NCI-H510A (cell line): ENCODE data around the gene PRKAR1B.

Experiments
- DNase-seq: peaks from one replicate; lab custom pipeline; 2025; lab: John Stamatoyannopoulos, UW

Gene PRKAR1B

GRCh38 chr7:727104-727805 is at the start of gene PRKAR1B:
TSS of gene PRKAR1B (minus strand) at chr7:727281. CDS start at chr7:711505, 15,776 bp downstream.
- no peak for DNase-seq

GRCh38 chr7:776381-776780 is 49.3 kb upstream of the PRKAR1B start:
- no peak for DNase-seq

- DNase-seq, result no peak
Observed at GRCh38 chr7:774161-775109, 47.4 kb upstream of the PRKAR1B start.

- DNase-seq, result no peak
Observed at GRCh38 chr7:773622-773915, 46.5 kb upstream of the PRKAR1B start.

DNA sequence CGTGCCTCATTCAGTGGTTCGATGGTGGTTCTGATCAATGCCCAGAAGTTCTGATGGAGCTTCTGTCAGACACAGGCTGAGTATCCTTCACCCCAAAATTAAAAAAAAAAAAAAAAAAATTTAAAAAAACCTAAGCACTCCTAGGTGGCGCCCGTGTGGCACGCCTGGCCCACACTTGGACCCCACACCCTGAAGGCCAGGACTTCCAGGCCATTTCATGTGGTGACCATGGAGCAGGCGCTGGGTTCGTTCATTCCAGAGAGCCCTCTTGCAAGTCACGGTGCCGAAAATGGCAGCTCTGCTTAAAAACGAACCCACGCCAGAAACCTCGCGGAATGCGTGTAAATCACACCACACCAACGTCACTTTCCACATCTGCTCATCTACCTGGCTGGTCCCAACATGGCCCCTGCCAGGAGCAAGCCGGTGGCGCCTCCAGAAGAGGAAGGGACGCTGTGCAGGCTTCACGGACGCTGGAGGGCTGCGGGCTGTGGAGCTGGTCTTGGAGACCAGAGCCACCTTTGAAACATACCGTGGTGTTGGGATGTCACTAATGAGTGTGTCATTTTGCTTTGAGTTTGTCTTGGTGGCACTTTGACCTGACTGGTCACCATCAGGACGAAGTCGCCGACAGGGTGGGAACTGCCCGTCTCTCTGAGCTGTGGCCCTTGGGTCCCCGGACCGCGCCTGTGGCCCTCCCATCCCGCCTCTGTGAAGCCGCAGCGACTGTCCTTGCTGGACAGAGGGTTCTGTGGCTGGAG is 46.0 kb upstream of the PRKAR1B start:
- no peak for DNase-seq

DNA sequence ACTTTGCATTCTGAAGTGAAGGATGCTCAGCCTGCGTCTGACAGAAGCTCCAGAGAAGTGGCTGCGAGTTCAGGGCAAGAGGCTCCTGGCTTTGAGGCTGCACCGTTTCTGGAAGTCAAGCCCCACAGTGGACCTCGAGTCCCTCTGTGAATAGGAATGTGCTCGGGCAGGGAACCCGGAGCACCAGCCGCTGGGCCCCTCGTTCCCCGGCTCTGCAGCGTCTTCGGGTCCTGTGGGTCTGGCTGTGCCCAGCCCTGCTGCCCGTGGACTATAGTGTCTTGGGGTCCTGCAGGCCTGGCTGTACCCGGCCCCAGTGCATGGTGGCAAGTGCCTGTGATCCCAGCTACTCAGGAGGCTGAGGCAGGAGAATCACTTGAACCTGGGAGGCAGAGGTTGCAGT is 45.3 kb upstream of the PRKAR1B start:
- no peak for DNase-seq

- DNase-seq, result no peak
Observed at GRCh38 chr7:772005-772294, 44.9 kb upstream of the PRKAR1B start.

- no peak for DNase-seq
Observed at GRCh38 chr7:771234-772004, 44.3 kb upstream of the PRKAR1B start.

DNA sequence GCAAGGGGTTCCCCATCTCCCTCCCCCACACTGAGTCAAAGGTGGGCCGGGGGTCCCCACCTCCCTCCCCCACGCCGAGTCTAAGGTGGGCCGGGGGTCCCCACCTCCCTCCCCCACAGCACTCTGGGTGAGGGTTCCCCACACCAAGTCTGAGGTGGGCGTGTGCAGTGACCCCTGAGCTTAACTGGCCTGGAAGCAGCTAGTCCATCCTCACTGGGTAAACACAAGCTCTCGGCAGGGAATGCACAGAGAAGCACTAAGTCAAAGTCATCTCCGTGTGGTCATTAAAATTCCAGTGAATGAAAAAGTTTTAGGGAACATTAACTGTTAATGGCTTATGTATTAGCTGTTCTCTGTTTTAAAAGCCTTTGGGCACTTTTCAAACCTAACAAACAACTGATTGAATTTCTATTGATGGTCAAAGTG is 43.7 kb upstream of the PRKAR1B start:
- no peak for DNase-seq

- DNase-seq, result no peak
Observed at GRCh38 chr7:770336-770735, 43.3 kb upstream of the PRKAR1B start.

- no peak for DNase-seq
Observed at GRCh38 chr7:768881-769504, 41.9 kb upstream of the PRKAR1B start.

DNA sequence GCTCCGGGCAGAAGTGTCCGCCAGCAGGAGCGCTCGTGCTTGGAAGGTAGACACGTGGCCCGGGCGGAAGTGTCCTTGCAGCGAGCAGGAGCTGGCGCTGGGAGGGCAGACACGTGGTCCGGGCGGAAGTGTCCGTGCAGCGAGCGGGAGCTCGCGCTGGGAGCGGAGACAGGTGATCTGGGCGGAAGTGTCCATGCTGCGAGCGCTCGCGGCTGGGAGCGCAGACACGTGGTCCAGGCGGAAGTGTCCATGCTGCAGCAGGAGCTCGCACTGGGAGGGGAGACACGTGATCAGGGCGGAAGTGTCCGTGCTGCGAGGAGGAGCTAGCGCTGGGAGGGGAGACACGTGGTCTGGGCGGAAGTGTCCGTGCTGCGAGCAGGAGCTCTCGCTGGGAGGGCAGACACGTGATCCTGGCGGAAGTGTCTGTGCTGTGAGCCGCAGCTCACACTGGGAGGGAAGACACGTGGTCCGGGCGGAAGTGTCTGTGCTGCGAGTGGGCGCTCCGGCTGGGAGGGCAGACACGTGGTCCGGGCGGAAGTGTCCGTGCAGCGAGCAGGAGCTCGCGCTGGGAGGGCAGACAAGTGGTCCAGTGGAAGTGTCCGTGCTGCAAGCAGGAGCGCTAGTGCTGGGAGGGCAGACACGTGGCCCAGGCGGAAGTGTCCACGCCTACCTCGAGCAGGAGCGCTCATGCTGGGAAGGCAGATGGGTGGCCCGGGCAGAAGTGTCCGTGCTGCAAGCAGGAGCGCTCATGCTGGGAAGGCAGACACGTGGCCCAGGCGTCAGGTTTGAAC is 41.1 kb upstream of the PRKAR1B start:
- DNase-seq, result no peak

DNA sequence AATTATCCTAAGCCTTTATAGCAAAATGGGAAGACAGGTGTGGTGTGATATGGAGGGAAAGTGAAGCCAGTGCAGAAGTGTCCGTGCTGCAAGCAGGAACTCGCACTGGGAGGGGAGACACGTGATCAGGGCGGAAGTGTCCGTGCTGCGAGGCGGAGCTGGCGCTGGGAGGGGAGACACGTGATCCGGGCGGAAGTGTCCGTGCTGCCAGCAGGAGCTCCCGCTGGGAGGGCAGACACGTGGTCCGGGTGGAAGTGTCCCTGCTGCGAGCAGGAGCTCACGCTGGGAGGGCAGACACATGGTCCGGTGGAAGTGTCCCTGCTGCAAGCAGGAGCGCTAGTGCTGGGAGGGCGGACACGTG is 40.5 kb upstream of the PRKAR1B start:
- DNase-seq, result no peak

DNA sequence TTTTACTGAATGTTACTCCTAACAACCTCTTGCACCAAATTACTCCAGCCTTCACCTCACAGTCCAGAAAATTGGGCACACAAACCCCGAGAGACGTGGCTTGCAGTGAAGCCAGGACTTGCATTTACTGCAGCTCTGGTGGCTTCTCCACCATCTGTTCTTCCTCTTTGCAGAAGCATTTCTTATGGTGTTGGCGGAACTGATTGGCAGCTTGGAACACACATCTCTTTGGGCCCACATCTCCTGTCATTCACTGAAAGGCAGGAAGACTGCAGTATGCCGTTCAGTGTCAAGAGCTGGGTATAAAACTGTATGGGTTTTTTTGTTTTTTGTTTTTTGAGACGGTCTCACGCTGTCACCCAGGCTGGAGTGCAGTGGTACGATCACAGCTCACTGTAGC is 38.3 kb upstream of the PRKAR1B start:
- DNase-seq, result no peak

GRCh38 chr7:763762-764161 is 36.7 kb upstream of the PRKAR1B start:
- DNase-seq, result peak; percentile 34

- no peak for DNase-seq
Observed at GRCh38 chr7:762885-763284, 35.8 kb upstream of the PRKAR1B start.

DNA sequence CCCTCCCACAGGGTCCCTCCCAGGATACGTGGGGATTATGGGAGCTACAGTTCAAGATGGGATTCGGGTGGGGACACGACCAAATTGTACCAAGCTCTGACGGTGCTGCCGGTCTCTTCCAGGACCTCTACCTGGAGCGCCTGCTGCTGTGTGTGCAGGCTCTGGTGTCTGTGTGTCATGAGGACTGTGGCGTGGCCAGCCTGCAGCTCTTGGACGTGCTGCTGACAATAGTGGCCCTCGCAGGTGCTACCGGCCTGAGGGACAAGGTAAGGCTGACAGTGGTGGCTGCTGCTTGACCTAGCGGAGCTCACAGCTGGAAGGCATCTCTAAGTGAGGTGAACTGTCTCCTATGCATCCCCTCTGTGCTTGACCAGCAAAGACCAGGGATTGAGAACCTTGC is 34.5 kb upstream of the PRKAR1B start:
- no peak for DNase-seq

DNA sequence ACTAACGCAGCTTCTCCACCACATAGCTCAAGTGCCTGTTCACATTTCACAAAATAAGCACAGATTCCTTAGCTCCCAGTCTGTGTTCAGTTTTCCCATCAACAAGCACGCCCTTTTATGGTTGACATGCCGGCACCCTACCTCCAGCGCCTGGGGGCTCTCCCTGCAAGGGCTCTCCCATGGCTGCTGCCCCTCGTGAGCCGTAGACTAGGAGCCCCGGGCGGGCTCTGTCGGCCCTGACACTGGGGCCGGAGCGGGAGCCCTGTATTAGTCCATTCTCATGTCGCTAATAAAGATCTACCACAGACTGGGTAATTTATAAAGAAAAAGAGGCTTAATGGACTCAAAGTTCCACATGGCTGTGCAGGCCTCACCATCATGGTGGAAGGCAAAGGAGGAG is 34.0 kb upstream of the PRKAR1B start:
- no peak for DNase-seq

DNA sequence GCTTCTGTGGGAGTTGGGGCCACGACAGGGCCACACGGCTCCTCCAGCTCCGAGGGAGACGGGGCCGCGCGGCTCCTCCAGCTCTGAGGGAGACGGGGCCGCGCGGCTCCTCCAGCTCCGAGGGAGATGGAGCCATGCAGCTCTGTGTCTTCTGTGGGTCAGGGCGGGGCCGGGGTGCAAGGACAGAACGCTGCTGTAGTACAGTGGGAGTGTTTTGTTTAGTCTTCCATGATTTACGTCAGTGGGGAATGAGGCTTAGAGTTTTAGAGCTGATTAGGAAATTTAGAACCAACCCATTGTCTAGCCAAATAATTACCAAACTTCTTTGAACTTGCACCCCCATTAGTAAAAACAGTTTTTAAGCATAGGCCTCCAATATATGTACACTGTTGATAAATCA is 32.9 kb upstream of the PRKAR1B start:
- DNase-seq, result no peak

GRCh38 chr7:759569-759968 is 32.5 kb upstream of the PRKAR1B start:
- DNase-seq, result no peak

DNA sequence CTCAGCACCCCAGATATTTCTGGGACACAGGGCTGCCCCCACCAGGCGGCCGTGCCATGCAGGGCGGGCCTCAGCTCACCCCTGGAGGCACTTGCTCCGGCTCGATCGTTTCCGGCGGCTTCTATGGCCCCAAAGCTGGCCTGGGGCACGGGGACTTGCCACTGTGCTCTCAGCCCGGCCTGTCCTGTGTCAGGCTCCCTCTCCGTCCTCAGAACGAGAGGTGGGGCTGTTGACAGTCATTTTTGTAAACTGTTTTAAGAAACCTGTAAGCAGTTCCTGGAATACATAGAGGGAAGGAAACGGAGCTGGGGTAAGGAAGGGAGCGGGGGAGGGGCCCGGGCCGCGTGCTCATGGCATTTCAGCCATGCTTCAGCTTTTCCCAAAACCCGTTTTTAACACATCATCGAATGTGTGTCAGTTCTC is 30.7 kb upstream of the PRKAR1B start:
- DNase-seq, result no peak
